HEK293T (cell line): ENCODE results near the gene ERCC5.

ENCODE experiments used
- FOXK2 ChIP-seq: fragments of 450-650 bp; IDR thresholded peaks from 2 replicates; pipeline ENCODE4 v1.6.1; 2016; ENCODE audit warnings: mild to moderate bottlenecking
- L3MBTL2 ChIP-seq: fragments of 450-650 bp; conservative IDR thresholded peaks from 2 replicates; pipeline ENCODE4 v1.6.1; 2016; ENCODE audit warnings: mild to moderate bottlenecking
- SP1 ChIP-seq: fragments of 450-650 bp; IDR thresholded peaks from 2 replicates; pipeline ENCODE4 v1.6.1; 2017

DNA sequence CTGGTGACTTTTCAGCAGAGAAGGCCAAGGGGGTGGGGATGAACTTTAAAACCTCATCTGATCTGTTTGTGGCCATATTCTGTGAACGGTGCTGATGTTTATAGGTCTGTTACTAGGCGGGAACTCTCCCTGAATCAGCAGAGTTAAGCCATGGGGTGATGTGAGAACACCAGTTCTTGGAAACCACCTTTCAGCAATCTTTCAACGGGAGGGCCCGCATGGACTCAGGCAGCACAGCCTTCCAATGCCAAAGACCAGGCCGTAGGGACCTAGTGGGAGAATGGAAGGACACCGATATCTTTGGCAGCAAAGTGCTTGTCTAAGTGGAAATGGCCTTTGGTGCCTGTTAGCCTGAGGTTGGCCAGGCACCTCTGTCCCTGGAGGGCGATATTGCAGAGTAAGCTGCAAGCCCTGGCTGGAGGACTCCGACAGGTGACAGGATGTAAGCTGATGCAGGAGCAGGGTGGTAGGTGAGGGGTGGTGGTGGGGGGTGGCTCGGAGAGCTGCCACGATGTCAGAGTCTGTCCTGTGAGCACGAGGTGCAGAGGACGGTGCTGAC, 57.0 kb downstream of the ERCC5 start:
- TF ChIP-seq L3MBTL2 (no peak), SP1 (no peak), FOXK2 (no peak)
